A549 (cell line): ENCODE results near the gene NSMCE4A. TPM values are rescaled to one million over a fixed set of nuclear protein-coding genes. Genes with fewer than 3 reads are reported as not detected.

ENCODE experiments used
- ATAC-seq, 2 experiments: fragments of 200-7000 bp in 1 of 2; fragments of >200 bp in 1 of 2; cut with Nextera tagmentation in 1 of 2; cut with Tn5 transposase in 1 of 2; 3 replicates each; pipeline versions ENCODE4 v1.8.0 to v1.9.1; 2018 to 2020; ENCODE audit warnings: mild to moderate bottlenecking in 1 of 2, moderate library complexity in 1 of 2
- CTCF ChIA-PET: fragments of 300-600 bp; sonication (Branson Sonifier 250); formaldehyde crosslinking; extraction: SDS; loops from one replicate; lab custom pipeline; 2021; ENCODE audit warnings: antibody characterized with exemption, inconsistent platforms; lab: Yijun Ruan, JAX
- POLR2A ChIA-PET: fragments of 350-600 bp; formaldehyde crosslinking; extraction: SDS; loops from one replicate; lab custom pipeline; 2021; ENCODE audit warnings: antibody characterized with exemption, inconsistent platforms; lab: Yijun Ruan, JAX
- DNase-seq, 2 experiments: peaks; one replicate each; pipeline versions ENCODE4 v3.0.0 to v3.0.0-alpha.2; 2011 to 2016; ENCODE audit warnings: low read depth in 1 of 2, low spot score in 1 of 2
- FAIRE-seq: peaks from 2 replicates; lab custom pipeline; 2011; peaks lifted over from hg19 to GRCh38; lab: Jason Lieb, UNC
- H3K27ac ChIP-seq, 2 experiments: fragments of >200 bp; sonication (Bioruptor Twin); formaldehyde crosslinking; 3 replicates each; pipeline ENCODE4 v1.5.1; 2016 to 2017
- H3K4me1 ChIP-seq: fragments of >200 bp; sonication (Bioruptor Twin); formaldehyde crosslinking; 3 replicates; pipeline ENCODE4 v1.6.1; 2016
- H3K4me2 ChIP-seq: fragments of >200 bp; sonication (Bioruptor Twin); formaldehyde crosslinking; 3 replicates; pipeline ENCODE4 v1.6.1; 2016
- H3K4me3 ChIP-seq: fragments of >200 bp; sonication (Bioruptor Twin); formaldehyde crosslinking; 3 replicates; pipeline ENCODE4 v1.5.1; 2016
- H3K9me3 ChIP-seq: fragments of >200 bp; sonication (Bioruptor Twin); formaldehyde crosslinking; 3 replicates; pipeline ENCODE4 v1.6.1; 2016
- BHLHE40 ChIP-seq: IDR thresholded peaks from 2 replicates; pipeline ENCODE4 v1.6.1; 2012; ENCODE audit warnings: low read depth, low read length, inconsistent platforms
- CBX2 ChIP-seq: fragments of 200-600 bp; sonication (generic); IDR thresholded peaks from 2 replicates; pipeline ENCODE4 v1.6.1; 2016; ENCODE audit warnings: low read depth, mild to moderate bottlenecking, borderline replicate concordance
- CBX8 ChIP-seq: fragments of 200-600 bp; sonication (generic); IDR thresholded peaks from 2 replicates; pipeline ENCODE4 v1.6.1; 2016
- CEBPB ChIP-seq, 2 experiments: fragments of >200 bp in 1 of 2; sonication (Bioruptor Twin) in 1 of 2; formaldehyde crosslinking in 1 of 2; IDR thresholded peaks; 2 replicates each; pipeline ENCODE4 v1.6.1; 2012 to 2016
- CTCF ChIP-seq: fragments of >200 bp; sonication (Bioruptor Twin); formaldehyde crosslinking; IDR thresholded peaks from 3 replicates; pipeline ENCODE4 v1.5.1; 2016
- EP300 ChIP-seq, 2 experiments: fragments of >200 bp; sonication (Bioruptor Twin); formaldehyde crosslinking; IDR thresholded peaks; 2 replicates in 1 of 2; 3 replicates in 1 of 2; pipeline ENCODE4 v1.6.1; 2016 to 2017
- ESRRA ChIP-seq: fragments of 150-350 bp; IDR thresholded peaks from 2 replicates; pipeline ENCODE4 v1.6.1; 2014; ENCODE audit warnings: mild to moderate bottlenecking, low read length, borderline replicate concordance
- FOSB ChIP-seq: fragments of 250-450 bp; sonication (Bioruptor Pico); IDR thresholded peaks from 2 replicates; pipeline ENCODE4 v1.5.0; 2020; ENCODE audit warnings: mild to moderate bottlenecking, moderate library complexity
- HDAC2 ChIP-seq: fragments of 200-600 bp; sonication (generic); IDR thresholded peaks from 2 replicates; pipeline ENCODE4 v1.6.1; 2016
- HOXA7 ChIP-seq: fragments of 250-450 bp; sonication (Bioruptor Pico); IDR thresholded peaks from 2 replicates; pipeline ENCODE4 v1.5.0; 2020; ENCODE audit warnings: mild to moderate bottlenecking, moderate library complexity
- JUNB ChIP-seq: fragments of >200 bp; sonication (Bioruptor Twin); formaldehyde crosslinking; IDR thresholded peaks from 2 replicates; pipeline ENCODE4 v1.6.1; 2016
- NFE2L2 ChIP-seq: fragments of 150-350 bp; conservative IDR thresholded peaks from 2 replicates; pipeline ENCODE4 v1.6.1; 2014; ENCODE audit warnings: low read length
- NR3C1 ChIP-seq: fragments of >200 bp; sonication (Bioruptor Twin); formaldehyde crosslinking; IDR thresholded peaks from 3 replicates; pipeline ENCODE4 v1.6.1; 2017
- PHF8 ChIP-seq: fragments of 200-600 bp; sonication (generic); IDR thresholded peaks from 2 replicates; pipeline ENCODE4 v1.6.1; 2016; ENCODE audit warnings: low read depth, mild to moderate bottlenecking, antibody characterized with exemption, moderate library complexity, borderline replicate concordance
- POLR2A ChIP-seq: IDR thresholded peaks from 2 replicates; pipeline ENCODE4 v1.6.1; 2012; ENCODE audit warnings: mild to moderate bottlenecking, low read length
- RARB ChIP-seq: fragments of 250-450 bp; sonication (Bioruptor Pico); IDR thresholded peaks from 2 replicates; pipeline ENCODE4 v1.8.0; 2021; ENCODE audit warnings: mild to moderate bottlenecking, moderate library complexity
- RFX5 ChIP-seq: fragments of 450-650 bp; IDR thresholded peaks from 2 replicates; pipeline ENCODE4 v1.7.1; 2014; ENCODE audit warnings: antibody characterized with exemption, mild to moderate bottlenecking, moderate library complexity
- RNF2 ChIP-seq: fragments of 200-600 bp; sonication (generic); IDR thresholded peaks from 2 replicates; pipeline ENCODE4 v1.6.1; 2016; ENCODE audit warnings: low read depth, mild to moderate bottlenecking, antibody characterized with exemption, moderate library complexity, borderline replicate concordance
- SMC3 ChIP-seq: fragments of >200 bp; sonication (Bioruptor Twin); formaldehyde crosslinking; IDR thresholded peaks from 3 replicates; pipeline ENCODE4 v1.6.1; 2018; ENCODE audit warnings: inconsistent platforms
- TP53 ChIP-seq: fragments of 250-450 bp; sonication (Bioruptor Pico); IDR thresholded peaks from 2 replicates; pipeline ENCODE4 v1.5.0; 2021; ENCODE audit warnings: mild to moderate bottlenecking, moderate library complexity
- ZC3H11A ChIP-seq: fragments of 450-650 bp; IDR thresholded peaks from 2 replicates; pipeline ENCODE4 v1.6.1; 2014; ENCODE audit warnings: antibody characterized with exemption, mild to moderate bottlenecking
- ZNF302 ChIP-seq: fragments of 250-450 bp; sonication (Bioruptor Pico); IDR thresholded peaks from 2 replicates; pipeline ENCODE4 v1.9.0; 2021; ENCODE audit warnings: inconsistent platforms, mild to moderate bottlenecking, moderate library complexity
- ZSCAN20 ChIP-seq: fragments of 250-450 bp; sonication (Bioruptor Pico); IDR thresholded peaks from 2 replicates; pipeline ENCODE4 v1.8.0; 2022; ENCODE audit warnings: mild to moderate bottlenecking, moderate library complexity
- WGBS: methylation state at CpG from one replicate; pipeline ENCODE4 v1.1.6; 2017; ENCODE audit errors: missing lambda C conversion rate; 5-methylcytosine and 5-hydroxymethylcytosine counted together
- polyA plus RNA-seq, 4 experiments: library from polyadenylated mRNA; depleted of rRNA in 3 of 4; stranded (reverse); fragments of >200 nt; fragmentation: RNase III in 1 of 4; extraction: RNeasy Plus Mini Kit Qiagen cat#74134 plus additional on column Dnase treatment in 1 of 4; gene quantifications; 2 replicates in 3 of 4; 3 replicates in 1 of 4; pipeline ENCODE4 v1.2.3, GENCODE V29; 2011 to 2017
- TF ChIP-seq, protein P1 (sequence below): fragments of 200-600 bp; sonication (generic); IDR thresholded peaks from 2 replicates; pipeline ENCODE4 v1.6.1; 2016; ENCODE audit warnings: antibody characterized with exemption, mild to moderate bottlenecking, moderate library complexity
- TF ChIP-seq, protein P2 (sequence below): IDR thresholded peaks from 2 replicates; pipeline ENCODE4 v1.6.1; 2012
- TF ChIP-seq, protein P3 (sequence below): fragments of 450-650 bp; IDR thresholded peaks from 2 replicates; pipeline ENCODE4 v1.6.1; 2014; ENCODE audit warnings: antibody characterized with exemption
- TF ChIP-seq, protein P4 (sequence below): IDR thresholded peaks from 2 replicates; pipeline ENCODE4 v1.6.1; 2012; ENCODE audit warnings: low read depth, borderline replicate concordance

Gene NSMCE4A
- polyA plus RNA-seq, 2 of the 4 experiments (the other 2 are of a cell fraction) = 67.2 to 172 TPM

GRCh38 chr10:122010405-122011050 is 35.5 kb upstream of the NSMCE4A start (continued):
- TF ChIP-seq, protein P1, sequence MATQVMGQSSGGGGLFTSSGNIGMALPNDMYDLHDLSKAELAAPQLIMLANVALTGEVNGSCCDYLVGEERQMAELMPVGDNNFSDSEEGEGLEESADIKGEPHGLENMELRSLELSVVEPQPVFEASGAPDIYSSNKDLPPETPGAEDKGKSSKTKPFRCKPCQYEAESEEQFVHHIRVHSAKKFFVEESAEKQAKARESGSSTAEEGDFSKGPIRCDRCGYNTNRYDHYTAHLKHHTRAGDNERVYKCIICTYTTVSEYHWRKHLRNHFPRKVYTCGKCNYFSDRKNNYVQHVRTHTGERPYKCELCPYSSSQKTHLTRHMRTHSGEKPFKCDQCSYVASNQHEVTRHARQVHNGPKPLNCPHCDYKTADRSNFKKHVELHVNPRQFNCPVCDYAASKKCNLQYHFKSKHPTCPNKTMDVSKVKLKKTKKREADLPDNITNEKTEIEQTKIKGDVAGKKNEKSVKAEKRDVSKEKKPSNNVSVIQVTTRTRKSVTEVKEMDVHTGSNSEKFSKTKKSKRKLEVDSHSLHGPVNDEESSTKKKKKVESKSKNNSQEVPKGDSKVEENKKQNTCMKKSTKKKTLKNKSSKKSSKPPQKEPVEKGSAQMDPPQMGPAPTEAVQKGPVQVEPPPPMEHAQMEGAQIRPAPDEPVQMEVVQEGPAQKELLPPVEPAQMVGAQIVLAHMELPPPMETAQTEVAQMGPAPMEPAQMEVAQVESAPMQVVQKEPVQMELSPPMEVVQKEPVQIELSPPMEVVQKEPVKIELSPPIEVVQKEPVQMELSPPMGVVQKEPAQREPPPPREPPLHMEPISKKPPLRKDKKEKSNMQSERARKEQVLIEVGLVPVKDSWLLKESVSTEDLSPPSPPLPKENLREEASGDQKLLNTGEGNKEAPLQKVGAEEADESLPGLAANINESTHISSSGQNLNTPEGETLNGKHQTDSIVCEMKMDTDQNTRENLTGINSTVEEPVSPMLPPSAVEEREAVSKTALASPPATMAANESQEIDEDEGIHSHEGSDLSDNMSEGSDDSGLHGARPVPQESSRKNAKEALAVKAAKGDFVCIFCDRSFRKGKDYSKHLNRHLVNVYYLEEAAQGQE = no peak
- TF ChIP-seq NR3C1 (no peak), CBX2 (no peak), RNF2 (no peak)
- TF ChIP-seq, protein P2, sequence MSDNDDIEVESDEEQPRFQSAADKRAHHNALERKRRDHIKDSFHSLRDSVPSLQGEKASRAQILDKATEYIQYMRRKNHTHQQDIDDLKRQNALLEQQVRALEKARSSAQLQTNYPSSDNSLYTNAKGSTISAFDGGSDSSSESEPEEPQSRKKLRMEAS = no peak

DNA sequence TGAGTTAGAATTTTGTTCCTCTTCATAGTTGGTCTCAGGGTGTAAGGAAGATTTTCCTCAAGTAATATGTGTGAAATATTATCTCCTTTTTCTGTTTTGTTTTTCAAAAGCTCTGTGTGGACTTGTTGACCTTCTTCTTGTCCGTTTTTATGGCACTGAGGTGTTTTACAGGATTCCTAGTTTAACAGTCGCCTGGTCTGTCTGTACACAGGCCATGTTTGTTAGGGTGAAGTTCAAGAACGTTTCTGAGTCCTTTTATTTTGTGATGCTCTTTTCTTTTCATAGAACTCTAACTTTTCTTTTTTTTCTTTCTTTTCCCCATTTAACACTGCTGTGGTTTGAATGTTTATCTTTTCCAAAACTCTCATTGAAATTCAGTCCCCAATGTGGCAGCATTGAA is 32.4 kb upstream of the NSMCE4A start:
- FAIRE-seq = no peak
- Histone ChIP-seq H3K9me3 (peaks cover 8% of the 10 kb centered on the region; the same call in 2 of the 3 replicates), H3K4me3 (no peak overlapping the region), H3K27ac (no peak overlapping the region), H3K4me2 (no peak overlapping the region), H3K4me1 (no peaks in the 10 kb centered on the region)
- ChIA-PET CTCF (no interaction called here), POLR2A (no interaction called here)
- TF ChIP-seq HDAC2 (no peak), ZC3H11A (no peak), CEBPB (IDR thresholded peaks at IDR 0.05) (no peak), BHLHE40 (no peak), POLR2A (no peak), ESRRA (no peak), RARB (no peak), TP53 (CRISPR knock-in tag) (no peak), EP300 (IDR thresholded peaks at IDR 0.05) (no peak), RFX5 (no peak), PHF8 (no peak), FOSB (CRISPR knock-in tag) (no peak), CBX8 (no peak), NFE2L2 (no peak)
- WGBS = 42% methylated on average over 3 of the region's 3 CpGs
- ATAC-seq = no peak
- no peak for DNase-seq

- FAIRE-seq (no peak), DNase-seq (no peak), ATAC-seq (no peak)
- CTCF ChIA-PET = no interaction called here
- Histone ChIP-seq H3K27ac (no peak overlapping the region), H3K4me2 (no peak overlapping the region), H3K9me3 (peaks cover 30% of the 10 kb centered on the region), H3K4me1 (no peaks in the 10 kb centered on the region), H3K4me3 (no peak overlapping the region)
- TF ChIP-seq NFE2L2 = no peak
- no peak for TF ChIP-seq ZSCAN20 (CRISPR knock-in tag)
- POLR2A ChIA-PET = no interaction called here
- WGBS = 6% methylated on average over 1 of the region's 1 CpG
Measured at GRCh38 chr10:122001698-122002097, 26.7 kb upstream of the NSMCE4A start.

DNA sequence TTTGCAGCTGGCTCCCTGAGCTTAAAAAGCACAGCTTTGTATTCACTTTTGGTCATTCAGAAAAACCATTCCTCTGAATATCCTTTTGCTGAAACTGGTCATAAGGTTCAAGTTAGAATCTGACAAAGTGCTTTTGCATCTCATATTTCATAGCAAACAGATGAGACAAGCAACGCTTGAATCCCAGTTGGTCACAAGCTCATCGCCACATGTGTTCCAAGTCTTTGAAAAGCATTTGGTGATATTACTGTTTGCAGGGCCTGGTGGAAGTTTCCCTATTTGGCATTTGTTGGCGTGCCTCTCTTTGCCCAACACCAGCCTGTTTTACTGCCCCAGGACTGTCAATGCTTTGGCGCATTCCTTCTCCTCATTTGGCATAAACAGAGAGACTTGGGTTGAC is 24.3 kb upstream of the NSMCE4A start:
- POLR2A ChIA-PET = interaction anchor here (0.6 kb wide), 1 partner anchor 260 kb away, joined by 13 read pairs; no protein-coding TSS in a partner anchor
- H3K27ac ChIP-seq = no peak overlapping the region
- TF ChIP-seq CBX8 (no peak), ZSCAN20 (CRISPR knock-in tag) (no peak), BHLHE40 (no peak), TP53 (CRISPR knock-in tag) (no peak), SMC3 (no peak), ZNF302 (CRISPR knock-in tag) (no peak), HOXA7 (CRISPR knock-in tag) (no peak), RFX5 (no peak), CTCF (no peak), PHF8 (no peak), JUNB (no peak)
- TF ChIP-seq, protein P3, sequence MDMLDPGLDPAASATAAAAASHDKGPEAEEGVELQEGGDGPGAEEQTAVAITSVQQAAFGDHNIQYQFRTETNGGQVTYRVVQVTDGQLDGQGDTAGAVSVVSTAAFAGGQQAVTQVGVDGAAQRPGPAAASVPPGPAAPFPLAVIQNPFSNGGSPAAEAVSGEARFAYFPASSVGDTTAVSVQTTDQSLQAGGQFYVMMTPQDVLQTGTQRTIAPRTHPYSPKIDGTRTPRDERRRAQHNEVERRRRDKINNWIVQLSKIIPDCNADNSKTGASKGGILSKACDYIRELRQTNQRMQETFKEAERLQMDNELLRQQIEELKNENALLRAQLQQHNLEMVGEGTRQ = no peak
- TF ChIP-seq, protein P4, sequence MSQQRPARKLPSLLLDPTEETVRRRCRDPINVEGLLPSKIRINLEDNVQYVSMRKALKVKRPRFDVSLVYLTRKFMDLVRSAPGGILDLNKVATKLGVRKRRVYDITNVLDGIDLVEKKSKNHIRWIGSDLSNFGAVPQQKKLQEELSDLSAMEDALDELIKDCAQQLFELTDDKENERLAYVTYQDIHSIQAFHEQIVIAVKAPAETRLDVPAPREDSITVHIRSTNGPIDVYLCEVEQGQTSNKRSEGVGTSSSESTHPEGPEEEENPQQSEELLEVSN = no peak
- 88% methylated on average over 4 of the region's 4 CpGs for WGBS
- FAIRE-seq = no peak
- DNase-seq = no peak
- CTCF ChIA-PET = interaction anchor here (0.9 to 1.9 kb wide), 3 partner anchors 12 to 24 kb away, joined by 3 to 9 read pairs (median 3); partner anchors contain the start of gene NSMCE4A
- no peak overlapping the region for H3K4me2 ChIP-seq
- H3K9me3 ChIP-seq = peaks cover 27% of the 10 kb centered on the region
- no peaks in the 10 kb centered on the region for H3K4me1 ChIP-seq
- H3K4me3 ChIP-seq = no peak overlapping the region
- no peak for ATAC-seq
